ENCODE results near the gene CDX2.

CDX2 gene

DNA sequence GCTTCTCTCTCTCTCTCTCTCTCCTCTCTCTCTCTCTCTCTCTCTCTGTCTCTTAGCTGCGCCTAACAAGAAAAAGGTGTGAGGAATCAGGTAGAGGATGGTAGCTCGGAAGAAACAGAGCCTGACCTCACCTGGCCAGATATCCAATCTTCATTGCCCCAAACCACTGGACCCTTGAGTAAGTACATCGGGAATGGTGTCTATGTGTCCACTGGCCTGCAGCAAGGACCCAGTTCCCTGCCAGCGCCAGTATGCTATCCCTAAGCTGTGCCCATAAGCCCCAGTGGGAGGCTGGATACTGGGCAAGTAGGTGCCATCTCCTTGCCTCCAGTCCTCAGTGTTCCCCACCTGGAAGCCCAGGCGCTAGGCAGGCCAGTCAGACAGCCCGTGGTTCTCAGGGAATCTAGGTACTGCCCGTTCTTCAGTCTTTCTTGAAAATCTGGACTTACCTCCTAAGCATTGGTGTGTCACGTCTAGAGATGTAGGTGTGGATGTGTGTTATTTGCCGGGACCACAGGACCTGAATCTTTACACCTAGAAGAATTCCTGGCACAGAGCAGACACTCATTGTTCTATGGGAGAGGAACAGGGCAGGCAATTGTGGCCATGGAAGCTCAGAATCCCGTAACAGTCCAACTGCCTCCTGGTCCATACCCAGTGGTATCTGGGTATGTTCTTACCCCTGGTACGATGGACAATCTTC is 12.0 kb upstream of the CDX2 start:
- DNase-seq (ENCODE audit: low read depth in 1 of 2, low spot score in 1 of 2), result no peak
- H3K4me3 ChIP-seq (replicated peaks; ENCODE audit: insufficient read depth, low read length), result no peak overlapping the region
- no peak overlapping the region for H3K27ac ChIP-seq (replicated peaks)
- peaks cover 45% of the 10 kb centered on the region for H3K27me3 ChIP-seq (ENCODE audit: insufficient read depth, poor library complexity, severe bottlenecking)
- TF ChIP-seq, protein P1, sequence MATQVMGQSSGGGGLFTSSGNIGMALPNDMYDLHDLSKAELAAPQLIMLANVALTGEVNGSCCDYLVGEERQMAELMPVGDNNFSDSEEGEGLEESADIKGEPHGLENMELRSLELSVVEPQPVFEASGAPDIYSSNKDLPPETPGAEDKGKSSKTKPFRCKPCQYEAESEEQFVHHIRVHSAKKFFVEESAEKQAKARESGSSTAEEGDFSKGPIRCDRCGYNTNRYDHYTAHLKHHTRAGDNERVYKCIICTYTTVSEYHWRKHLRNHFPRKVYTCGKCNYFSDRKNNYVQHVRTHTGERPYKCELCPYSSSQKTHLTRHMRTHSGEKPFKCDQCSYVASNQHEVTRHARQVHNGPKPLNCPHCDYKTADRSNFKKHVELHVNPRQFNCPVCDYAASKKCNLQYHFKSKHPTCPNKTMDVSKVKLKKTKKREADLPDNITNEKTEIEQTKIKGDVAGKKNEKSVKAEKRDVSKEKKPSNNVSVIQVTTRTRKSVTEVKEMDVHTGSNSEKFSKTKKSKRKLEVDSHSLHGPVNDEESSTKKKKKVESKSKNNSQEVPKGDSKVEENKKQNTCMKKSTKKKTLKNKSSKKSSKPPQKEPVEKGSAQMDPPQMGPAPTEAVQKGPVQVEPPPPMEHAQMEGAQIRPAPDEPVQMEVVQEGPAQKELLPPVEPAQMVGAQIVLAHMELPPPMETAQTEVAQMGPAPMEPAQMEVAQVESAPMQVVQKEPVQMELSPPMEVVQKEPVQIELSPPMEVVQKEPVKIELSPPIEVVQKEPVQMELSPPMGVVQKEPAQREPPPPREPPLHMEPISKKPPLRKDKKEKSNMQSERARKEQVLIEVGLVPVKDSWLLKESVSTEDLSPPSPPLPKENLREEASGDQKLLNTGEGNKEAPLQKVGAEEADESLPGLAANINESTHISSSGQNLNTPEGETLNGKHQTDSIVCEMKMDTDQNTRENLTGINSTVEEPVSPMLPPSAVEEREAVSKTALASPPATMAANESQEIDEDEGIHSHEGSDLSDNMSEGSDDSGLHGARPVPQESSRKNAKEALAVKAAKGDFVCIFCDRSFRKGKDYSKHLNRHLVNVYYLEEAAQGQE (IDR thresholded peaks at IDR 0.05; ENCODE audit: insufficient replicate concordance, low read depth), result no peak
- no peak for TF ChIP-seq GABPA (IDR thresholded peaks at IDR 0.05; ENCODE audit: low read depth)
- TF ChIP-seq SPI1 (IDR thresholded peaks at IDR 0.05; ENCODE audit: borderline replicate concordance, low read depth), result no peak
- no peak for TF ChIP-seq POLR2AphosphoS5 (IDR thresholded peaks at IDR 0.05; ENCODE audit: low read depth)
- TF ChIP-seq, protein P2, sequence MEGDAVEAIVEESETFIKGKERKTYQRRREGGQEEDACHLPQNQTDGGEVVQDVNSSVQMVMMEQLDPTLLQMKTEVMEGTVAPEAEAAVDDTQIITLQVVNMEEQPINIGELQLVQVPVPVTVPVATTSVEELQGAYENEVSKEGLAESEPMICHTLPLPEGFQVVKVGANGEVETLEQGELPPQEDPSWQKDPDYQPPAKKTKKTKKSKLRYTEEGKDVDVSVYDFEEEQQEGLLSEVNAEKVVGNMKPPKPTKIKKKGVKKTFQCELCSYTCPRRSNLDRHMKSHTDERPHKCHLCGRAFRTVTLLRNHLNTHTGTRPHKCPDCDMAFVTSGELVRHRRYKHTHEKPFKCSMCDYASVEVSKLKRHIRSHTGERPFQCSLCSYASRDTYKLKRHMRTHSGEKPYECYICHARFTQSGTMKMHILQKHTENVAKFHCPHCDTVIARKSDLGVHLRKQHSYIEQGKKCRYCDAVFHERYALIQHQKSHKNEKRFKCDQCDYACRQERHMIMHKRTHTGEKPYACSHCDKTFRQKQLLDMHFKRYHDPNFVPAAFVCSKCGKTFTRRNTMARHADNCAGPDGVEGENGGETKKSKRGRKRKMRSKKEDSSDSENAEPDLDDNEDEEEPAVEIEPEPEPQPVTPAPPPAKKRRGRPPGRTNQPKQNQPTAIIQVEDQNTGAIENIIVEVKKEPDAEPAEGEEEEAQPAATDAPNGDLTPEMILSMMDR (IDR thresholded peaks at IDR 0.05; ENCODE audit: insufficient read depth, low read length), result no peak

DNA sequence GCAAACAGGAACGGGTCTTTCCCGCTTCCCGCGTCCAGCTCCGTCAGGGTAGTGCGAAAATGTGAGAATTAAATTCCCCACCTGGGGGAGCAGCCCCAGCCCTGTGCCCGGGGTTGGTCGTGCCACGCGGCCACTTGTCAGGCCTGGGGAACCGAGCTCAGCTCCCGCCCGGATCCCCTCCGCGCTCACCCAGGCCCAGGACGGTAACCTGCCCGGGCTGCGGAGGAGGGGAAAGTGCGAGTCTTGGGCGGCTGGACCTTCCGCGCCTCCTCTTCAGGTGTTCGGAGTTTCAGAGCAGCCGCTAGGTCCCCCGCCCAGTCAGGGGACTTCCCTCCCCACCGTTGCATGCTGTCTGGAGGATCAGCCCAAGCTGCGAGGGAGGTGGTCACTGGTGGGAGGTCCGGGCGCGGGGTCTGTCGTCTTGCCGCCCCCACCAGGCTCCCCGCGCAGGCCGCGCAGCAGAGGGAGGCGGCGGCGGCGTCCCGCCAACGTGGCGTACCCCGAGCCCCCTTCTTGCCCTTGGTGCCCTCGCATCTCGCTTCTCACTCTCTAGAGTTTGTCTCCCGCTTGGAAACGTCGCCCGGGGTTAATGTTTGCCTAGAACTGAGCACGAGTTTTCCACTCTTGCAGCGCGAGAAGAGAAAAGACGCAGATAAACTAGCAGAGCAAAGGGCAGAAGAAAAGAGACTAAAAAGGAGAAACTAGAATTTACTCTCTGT is 11.3 kb upstream of the CDX2 start:
- no peak overlapping the region for H3K4me3 ChIP-seq (replicated peaks; ENCODE audit: insufficient read depth, low read length)
- H3K27me3 ChIP-seq (ENCODE audit: insufficient read depth, poor library complexity, severe bottlenecking), result peaks cover 52% of the 10 kb centered on the region
- DNase-seq (ENCODE audit: low read depth in 1 of 2, low spot score in 1 of 2), result no peak

DNA sequence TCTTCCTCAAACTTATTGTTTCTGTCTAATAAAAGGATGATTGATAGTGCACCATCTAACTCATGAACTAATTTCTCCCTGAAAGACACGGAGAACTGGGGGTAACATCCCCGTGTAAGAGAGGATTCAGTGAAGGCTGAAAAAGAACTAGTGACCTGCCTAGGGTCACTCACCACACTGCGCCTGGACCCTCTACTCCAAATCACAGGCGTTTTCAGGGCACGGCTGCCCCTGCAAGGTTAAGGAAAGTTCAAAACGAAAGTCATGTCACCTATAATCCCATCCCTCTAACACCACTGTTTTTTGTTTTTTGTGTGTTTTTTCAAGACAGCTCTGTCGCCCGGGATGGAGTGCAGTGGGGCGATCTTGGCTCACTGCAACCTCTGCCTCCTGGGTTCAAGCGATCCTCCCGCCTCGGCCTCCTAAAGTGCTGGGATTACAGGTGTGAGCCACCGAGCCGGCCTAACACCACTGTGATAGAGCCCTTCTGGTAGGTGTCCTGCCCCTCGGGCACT is 10.7 kb upstream of the CDX2 start:
- DNase-seq (ENCODE audit: low read depth in 1 of 2, low spot score in 1 of 2), result no peak
- Histone ChIP-seq H3K27ac (replicated peaks) (no peak overlapping the region), H3K4me3 (replicated peaks; ENCODE audit: insufficient read depth, low read length) (no peak overlapping the region), H3K27me3 (ENCODE audit: insufficient read depth, poor library complexity, severe bottlenecking) (peaks cover 57% of the 10 kb centered on the region)
- TF ChIP-seq POLR2AphosphoS5 (IDR thresholded peaks at IDR 0.05; ENCODE audit: low read depth), result no peak
- TF ChIP-seq, protein P1 (IDR thresholded peaks at IDR 0.05; ENCODE audit: insufficient replicate concordance, low read depth), result no peak
- TF ChIP-seq, protein P2 (IDR thresholded peaks at IDR 0.05; ENCODE audit: insufficient read depth, low read length), result no peak
- TF ChIP-seq GABPA (IDR thresholded peaks at IDR 0.05; ENCODE audit: low read depth), result no peak
- no peak for TF ChIP-seq SPI1 (IDR thresholded peaks at IDR 0.05; ENCODE audit: borderline replicate concordance, low read depth)

More for the DNA sequence above, 11.3 kb upstream of the CDX2 start:
- TF ChIP-seq, protein P1 (IDR thresholded peaks at IDR 0.05; ENCODE audit: insufficient replicate concordance, low read depth), result no peak
- TF ChIP-seq GABPA (IDR thresholded peaks at IDR 0.05; ENCODE audit: low read depth) (no peak), SPI1 (IDR thresholded peaks at IDR 0.05; ENCODE audit: borderline replicate concordance, low read depth) (no peak), POLR2AphosphoS5 (IDR thresholded peaks at IDR 0.05; ENCODE audit: low read depth) (no peak)
- TF ChIP-seq, protein P2 (IDR thresholded peaks at IDR 0.05; ENCODE audit: insufficient read depth, low read length), result no peak
- no peak overlapping the region for H3K27ac ChIP-seq (replicated peaks)
